Measurements from ENCODE around the gene FGF12.

The FGF12 gene

GRCh38 chr3:192543163-192543562, 184.2 kb downstream of the FGF12 start:
- Histone ChIP-seq H3K4me1 (ENCODE audit: control insufficient read depth, low read length) (peaks cover 8% of the 10 kb centered on the region), H3K9me3 (ENCODE audit: control insufficient read depth, insufficient read depth, low read length) (peaks cover 5% of the 10 kb centered on the region; the same call in 1 of the 2 replicates), H3K36me3 (ENCODE audit: control insufficient read depth, low read length) (no peaks in the 10 kb centered on the region), H4K20me1 (ENCODE audit: control insufficient read depth, insufficient read depth, low read depth, low read length) (no peaks in the 10 kb centered on the region), H3F3A (ENCODE audit: control insufficient read depth, insufficient read depth) (no peaks in the 10 kb centered on the region), H3K4me3 (ENCODE audit: low read length) (no peak overlapping the region), H3K27me3 (ENCODE audit: control insufficient read depth, low read length) (peaks cover 3% of the 10 kb centered on the region; the same call in 1 of the 2 replicates), H3K4me2 (ENCODE audit: low read length) (no peak overlapping the region), H3K27ac (ENCODE audit: low read depth, low read length) (no peak overlapping the region), H3K9me2 (replicated peaks; ENCODE audit: control insufficient read depth, low read length) (no peaks in the 10 kb centered on the region), H3K79me2 (ENCODE audit: control insufficient read depth, low read length) (no peaks in the 10 kb centered on the region)
- TF ChIP-seq CTCF (IDR thresholded peaks at IDR 0.05; ENCODE audit: low read depth, low read length, poor library complexity, severe bottlenecking) = no peak
- no peak for TF ChIP-seq EZH2phosphoT487 (IDR thresholded peaks at IDR 0.05; ENCODE audit: borderline replicate concordance, low read length)

DNA sequence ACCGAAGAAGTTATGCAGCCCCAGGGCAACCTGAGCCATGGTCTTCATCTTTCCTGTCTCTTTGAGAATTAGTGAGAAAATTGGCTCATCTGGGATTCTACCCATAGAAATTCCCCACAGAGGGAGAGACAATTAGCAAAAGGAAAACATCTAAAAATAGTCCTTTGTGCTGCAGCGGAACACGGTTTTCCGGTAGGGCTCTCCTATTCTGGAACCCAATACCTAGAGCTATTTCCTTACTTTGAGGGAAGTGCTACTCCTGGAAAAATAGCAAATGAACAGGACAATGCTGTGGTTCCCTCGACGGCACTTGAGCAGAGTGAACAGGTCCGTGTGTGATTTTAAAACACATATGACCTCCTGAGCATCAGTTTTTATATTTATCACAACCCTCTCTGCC, 210.5 kb downstream of the FGF12 start:
- no peaks in the 10 kb centered on the region for H3K9me3 ChIP-seq (ENCODE audit: control insufficient read depth, insufficient read depth, low read length)
- H3K9me2 ChIP-seq (replicated peaks; ENCODE audit: control insufficient read depth, low read length) = no peaks in the 10 kb centered on the region
- H3K4me3 ChIP-seq (ENCODE audit: low read length) = no peak overlapping the region
- TF ChIP-seq EZH2phosphoT487 (IDR thresholded peaks at IDR 0.05; ENCODE audit: borderline replicate concordance, low read length) (no peak), CTCF (IDR thresholded peaks at IDR 0.05; ENCODE audit: low read depth, low read length, poor library complexity, severe bottlenecking) (no peak)
- H3K79me2 ChIP-seq (ENCODE audit: control insufficient read depth, low read length) = no peaks in the 10 kb centered on the region
- no peak overlapping the region for H3K27ac ChIP-seq (ENCODE audit: low read depth, low read length)
- no peaks in the 10 kb centered on the region for H4K20me1 ChIP-seq (ENCODE audit: control insufficient read depth, insufficient read depth, low read depth, low read length)
- no peaks in the 10 kb centered on the region for H3K27me3 ChIP-seq (ENCODE audit: control insufficient read depth, low read length)
- H3K4me2 ChIP-seq (ENCODE audit: low read length) = no peak overlapping the region
- H3K4me1 ChIP-seq (ENCODE audit: control insufficient read depth, low read length) = no peaks in the 10 kb centered on the region
- no peaks in the 10 kb centered on the region for H3K36me3 ChIP-seq (ENCODE audit: control insufficient read depth, low read length)
- no peaks in the 10 kb centered on the region for H3F3A ChIP-seq (ENCODE audit: control insufficient read depth, insufficient read depth)

DNA sequence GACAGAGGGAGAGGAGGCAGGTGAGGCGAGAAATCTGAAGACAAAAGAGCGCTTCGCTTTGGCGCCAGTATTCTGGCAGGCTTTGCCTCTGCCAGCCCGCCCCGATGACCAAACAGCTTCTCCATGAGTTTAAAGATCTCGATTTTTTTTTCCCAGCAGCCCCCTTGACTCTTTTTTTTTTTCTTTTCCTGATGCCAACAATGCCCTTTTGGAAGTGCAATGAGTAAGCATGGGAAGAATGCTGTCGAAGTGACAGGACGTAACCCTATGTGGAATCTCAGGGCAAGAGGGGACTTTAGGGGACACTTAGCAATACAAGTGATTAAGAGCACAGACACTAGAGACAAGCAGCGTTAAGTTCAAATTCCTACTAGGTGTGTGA, 211.7 kb downstream of the FGF12 start:
- TF ChIP-seq CTCF (IDR thresholded peaks at IDR 0.05; ENCODE audit: low read depth, low read length, poor library complexity, severe bottlenecking) (no peak), EZH2phosphoT487 (IDR thresholded peaks at IDR 0.05; ENCODE audit: borderline replicate concordance, low read length) (no peak)
- Histone ChIP-seq H3K36me3 (ENCODE audit: control insufficient read depth, low read length) (no peaks in the 10 kb centered on the region), H3K4me1 (ENCODE audit: control insufficient read depth, low read length) (no peaks in the 10 kb centered on the region), H3F3A (ENCODE audit: control insufficient read depth, insufficient read depth) (no peaks in the 10 kb centered on the region), H3K27ac (ENCODE audit: low read depth, low read length) (no peak overlapping the region), H3K4me3 (ENCODE audit: low read length) (no peak overlapping the region), H3K27me3 (ENCODE audit: control insufficient read depth, low read length) (no peaks in the 10 kb centered on the region), H4K20me1 (ENCODE audit: control insufficient read depth, insufficient read depth, low read depth, low read length) (no peaks in the 10 kb centered on the region), H3K9me3 (ENCODE audit: control insufficient read depth, insufficient read depth, low read length) (no peaks in the 10 kb centered on the region), H3K79me2 (ENCODE audit: control insufficient read depth, low read length) (no peaks in the 10 kb centered on the region), H3K9me2 (replicated peaks; ENCODE audit: control insufficient read depth, low read length) (no peaks in the 10 kb centered on the region), H3K4me2 (ENCODE audit: low read length) (no peak overlapping the region)

Measured in DOHH2 (cell line).